Parathyroid adenoma (tissue), 2 donors: Measurements from ENCODE around the gene MAZ.

Source experiments
- H2AFZ ChIP-seq: fragments of 300-600 bp; sonication (generic); one replicate; pipeline ENCODE4 v1.7.0; 2017; ENCODE audit warnings: antibody characterized with exemption, mild to moderate bottlenecking
- H3K27ac ChIP-seq: fragments of 300-600 bp; sonication (generic); one replicate; pipeline ENCODE4 v1.7.0; 2017
- H3K27me3 ChIP-seq: fragments of 300-600 bp; sonication (generic); one replicate; pipeline ENCODE4 v1.7.0; 2017; ENCODE audit warnings: low read length; ENCODE audit not compliant: control insufficient read depth, insufficient read depth
- H3K36me3 ChIP-seq: fragments of 300-600 bp; sonication (generic); one replicate; pipeline ENCODE4 v1.7.0; 2017; ENCODE audit warnings: low read length; ENCODE audit not compliant: control insufficient read depth, insufficient read depth
- H3K4me1 ChIP-seq: fragments of 300-600 bp; sonication (generic); one replicate; pipeline ENCODE4 v1.7.0; 2017; ENCODE audit warnings: control low read depth
- H3K4me2 ChIP-seq: fragments of 300-600 bp; sonication (generic); one replicate; pipeline ENCODE4 v1.7.0; 2017; ENCODE audit warnings: low read length
- H3K4me3 ChIP-seq: fragments of 300-600 bp; sonication (generic); one replicate; pipeline ENCODE4 v1.7.0; 2017; ENCODE audit warnings: low read depth, low read length
- H3K79me2 ChIP-seq: fragments of 300-600 bp; sonication (generic); one replicate; pipeline ENCODE4 v1.7.0; 2017; ENCODE audit warnings: control low read depth
- H3K9ac ChIP-seq: fragments of 300-600 bp; sonication (generic); one replicate; pipeline ENCODE4 v1.7.0; 2017; ENCODE audit warnings: mild to moderate bottlenecking
- H3K9me3 ChIP-seq: fragments of 300-600 bp; sonication (generic); one replicate; pipeline ENCODE4 v1.7.0; 2017; ENCODE audit warnings: low read length; ENCODE audit not compliant: control insufficient read depth
- TF ChIP-seq, protein P1 (sequence below): fragments of 300-600 bp; sonication (generic); IDR thresholded peaks from one replicate; pipeline ENCODE4 v1.7.0; 2017; ENCODE audit warnings: antibody characterized with exemption, mild to moderate bottlenecking
- donor health status: primary hyperparathyroidism.

The MAZ gene

DNA sequence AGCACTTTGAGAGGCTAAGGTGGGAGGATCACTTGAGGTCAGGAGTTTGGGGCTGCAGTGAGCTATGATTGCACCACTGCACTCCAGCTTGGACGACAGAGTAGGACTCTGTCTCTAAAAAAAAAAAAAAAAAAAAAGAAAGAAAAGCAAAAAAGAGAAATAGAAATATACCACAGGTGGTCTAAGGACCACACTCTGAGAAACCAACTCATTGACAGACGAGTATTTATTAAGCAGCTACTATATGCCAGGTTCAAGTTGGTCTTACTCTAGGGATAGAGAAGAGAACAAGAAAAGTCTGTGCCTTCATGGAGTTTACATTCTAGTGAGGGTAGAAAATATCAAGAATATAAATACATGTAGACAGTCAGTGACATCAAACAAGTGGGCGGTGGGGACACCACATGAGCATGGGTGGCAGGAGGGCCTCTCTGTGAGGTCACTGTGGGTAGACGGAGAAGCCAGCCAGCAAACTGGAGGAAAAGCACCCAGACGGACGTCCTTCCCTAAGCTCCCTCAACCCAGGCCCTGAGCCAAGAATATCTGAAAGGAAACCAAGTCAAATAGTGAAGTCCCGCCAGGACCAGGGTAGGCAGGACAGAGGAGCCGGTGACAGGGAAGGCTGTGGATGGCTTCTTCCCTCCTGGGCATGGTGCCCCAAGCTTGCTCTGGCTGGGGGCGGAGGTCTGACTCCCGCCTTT lies 52.0 kb downstream of the MAZ start:
- no peak overlapping the region for H3K9ac ChIP-seq
- TF ChIP-seq, protein P1, sequence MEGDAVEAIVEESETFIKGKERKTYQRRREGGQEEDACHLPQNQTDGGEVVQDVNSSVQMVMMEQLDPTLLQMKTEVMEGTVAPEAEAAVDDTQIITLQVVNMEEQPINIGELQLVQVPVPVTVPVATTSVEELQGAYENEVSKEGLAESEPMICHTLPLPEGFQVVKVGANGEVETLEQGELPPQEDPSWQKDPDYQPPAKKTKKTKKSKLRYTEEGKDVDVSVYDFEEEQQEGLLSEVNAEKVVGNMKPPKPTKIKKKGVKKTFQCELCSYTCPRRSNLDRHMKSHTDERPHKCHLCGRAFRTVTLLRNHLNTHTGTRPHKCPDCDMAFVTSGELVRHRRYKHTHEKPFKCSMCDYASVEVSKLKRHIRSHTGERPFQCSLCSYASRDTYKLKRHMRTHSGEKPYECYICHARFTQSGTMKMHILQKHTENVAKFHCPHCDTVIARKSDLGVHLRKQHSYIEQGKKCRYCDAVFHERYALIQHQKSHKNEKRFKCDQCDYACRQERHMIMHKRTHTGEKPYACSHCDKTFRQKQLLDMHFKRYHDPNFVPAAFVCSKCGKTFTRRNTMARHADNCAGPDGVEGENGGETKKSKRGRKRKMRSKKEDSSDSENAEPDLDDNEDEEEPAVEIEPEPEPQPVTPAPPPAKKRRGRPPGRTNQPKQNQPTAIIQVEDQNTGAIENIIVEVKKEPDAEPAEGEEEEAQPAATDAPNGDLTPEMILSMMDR, result no peak
- H3K36me3 ChIP-seq, result no peaks in the 10 kb centered on the region
- H3K9me3 ChIP-seq, result no peaks in the 10 kb centered on the region
- no peak overlapping the region for H3K4me2 ChIP-seq
- H3K27me3 ChIP-seq, result no peaks in the 10 kb centered on the region
- no peak overlapping the region for H2AFZ ChIP-seq
- no peak overlapping the region for H3K27ac ChIP-seq
- H3K79me2 ChIP-seq, result peaks cover 12% of the 10 kb centered on the region
- H3K4me1 ChIP-seq, result peaks cover 4% of the 10 kb centered on the region
- H3K4me3 ChIP-seq, result no peak overlapping the region

DNA sequence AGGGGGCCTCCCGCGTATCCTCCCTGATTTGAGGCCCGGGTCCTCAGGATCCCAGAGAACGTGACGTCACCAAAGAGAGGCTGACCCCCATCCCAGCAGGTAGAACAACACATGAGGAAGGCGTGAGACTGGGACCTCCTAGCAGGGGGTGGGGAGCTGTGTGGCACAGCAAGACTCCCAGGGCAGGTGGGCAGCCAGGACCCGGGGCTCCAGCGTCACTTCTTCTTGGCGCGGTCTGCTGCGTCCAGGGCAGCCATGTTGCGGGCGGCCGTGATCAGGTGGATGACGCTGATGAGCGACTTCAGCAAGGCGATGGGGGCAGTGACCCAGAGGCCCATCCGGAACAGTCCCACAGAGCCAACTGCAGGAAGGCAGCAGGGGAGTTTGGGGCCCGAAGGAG lies 52.6 kb downstream of the MAZ start:
- Histone ChIP-seq H3K27ac (no peak overlapping the region), H3K27me3 (no peaks in the 10 kb centered on the region), H3K4me3 (no peak overlapping the region), H3K79me2 (peaks cover 12% of the 10 kb centered on the region), H3K36me3 (no peaks in the 10 kb centered on the region), H2AFZ (no peak overlapping the region), H3K4me1 (peaks cover 4% of the 10 kb centered on the region), H3K9me3 (no peaks in the 10 kb centered on the region), H3K9ac (no peak overlapping the region), H3K4me2 (no peak overlapping the region)
- TF ChIP-seq, protein P1, result no peak

DNA sequence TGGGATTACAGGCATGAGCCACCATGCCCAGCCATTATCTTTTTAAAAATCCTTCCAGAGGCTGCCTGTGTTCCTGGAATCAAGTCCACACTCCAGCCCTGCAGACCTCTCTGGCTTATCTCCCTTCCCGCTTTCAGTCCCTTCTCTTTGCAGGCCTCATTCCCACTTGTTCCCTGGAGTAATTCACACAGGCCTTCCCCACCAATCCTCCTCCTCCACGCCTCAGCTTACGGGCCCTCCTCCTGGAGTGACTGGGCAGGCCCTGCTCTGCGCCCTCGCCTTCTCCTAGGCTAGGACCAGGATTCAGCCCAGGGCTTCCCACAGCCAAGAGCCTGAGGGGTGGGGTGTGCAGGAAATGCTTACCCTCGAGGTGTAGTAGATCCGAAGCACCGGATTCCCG lies 53.9 kb downstream of the MAZ start:
- Histone ChIP-seq H3K4me1 (peaks cover 4% of the 10 kb centered on the region), H3K4me3 (no peak overlapping the region)

More for the DNA sequence above, 53.9 kb downstream of the MAZ start:
- Histone ChIP-seq H3K36me3 (no peaks in the 10 kb centered on the region), H3K27ac (no peak overlapping the region), H2AFZ (no peak overlapping the region), H3K79me2 (peaks cover 12% of the 10 kb centered on the region), H3K4me2 (no peak overlapping the region), H3K9ac (no peak overlapping the region), H3K27me3 (no peaks in the 10 kb centered on the region), H3K9me3 (no peaks in the 10 kb centered on the region)
- TF ChIP-seq, protein P1, result no peak
